A549 (cell line): ENCODE results near the gene ZNF140. TPM values are rescaled to one million over a fixed set of nuclear protein-coding genes. Genes with fewer than 3 reads are reported as not detected.
A peak's percentile ranks its signal among the peaks of the same experiment; 100 is the strongest.

ENCODE experiments used
- ATAC-seq, 2 experiments: fragments of 200-7000 bp in 1 of 2; fragments of >200 bp in 1 of 2; cut with Nextera tagmentation in 1 of 2; cut with Tn5 transposase in 1 of 2; 3 replicates each; pipeline versions ENCODE4 v1.8.0 to v1.9.1; 2018 to 2020; ENCODE audit warnings: mild to moderate bottlenecking in 1 of 2, moderate library complexity in 1 of 2
- CTCF ChIA-PET: fragments of 300-600 bp; sonication (Branson Sonifier 250); formaldehyde crosslinking; extraction: SDS; loops from one replicate; lab custom pipeline; 2021; ENCODE audit warnings: antibody characterized with exemption, inconsistent platforms; lab: Yijun Ruan, JAX
- POLR2A ChIA-PET: fragments of 350-600 bp; formaldehyde crosslinking; extraction: SDS; loops from one replicate; lab custom pipeline; 2021; ENCODE audit warnings: antibody characterized with exemption, inconsistent platforms; lab: Yijun Ruan, JAX
- DNase-seq, 2 experiments: peaks; one replicate each; pipeline versions ENCODE4 v3.0.0 to v3.0.0-alpha.2; 2011 to 2016; ENCODE audit warnings: low read depth in 1 of 2, low spot score in 1 of 2
- FAIRE-seq: peaks from 2 replicates; lab custom pipeline; 2011; peaks lifted over from hg19 to GRCh38; lab: Jason Lieb, UNC
- H3K27ac ChIP-seq, 2 experiments: fragments of >200 bp; sonication (Bioruptor Twin); formaldehyde crosslinking; 3 replicates each; pipeline ENCODE4 v1.5.1; 2016 to 2017
- H3K4me1 ChIP-seq: fragments of >200 bp; sonication (Bioruptor Twin); formaldehyde crosslinking; 3 replicates; pipeline ENCODE4 v1.6.1; 2016
- H3K4me2 ChIP-seq: fragments of >200 bp; sonication (Bioruptor Twin); formaldehyde crosslinking; 3 replicates; pipeline ENCODE4 v1.6.1; 2016
- H3K4me3 ChIP-seq: fragments of >200 bp; sonication (Bioruptor Twin); formaldehyde crosslinking; 3 replicates; pipeline ENCODE4 v1.5.1; 2016
- H3K9me3 ChIP-seq: fragments of >200 bp; sonication (Bioruptor Twin); formaldehyde crosslinking; 3 replicates; pipeline ENCODE4 v1.6.1; 2016
- BHLHE40 ChIP-seq: IDR thresholded peaks from 2 replicates; pipeline ENCODE4 v1.6.1; 2012; ENCODE audit warnings: low read depth, low read length, inconsistent platforms
- CEBPB ChIP-seq, 2 experiments: fragments of >200 bp in 1 of 2; sonication (Bioruptor Twin) in 1 of 2; formaldehyde crosslinking in 1 of 2; IDR thresholded peaks; 2 replicates each; pipeline ENCODE4 v1.6.1; 2012 to 2016
- CHD2 ChIP-seq: fragments of 150-350 bp; IDR thresholded peaks from 2 replicates; pipeline ENCODE4 v1.6.1; 2014; ENCODE audit warnings: low read length; ENCODE audit not compliant: partially characterized antibody
- HOXB13 ChIP-seq: fragments of 250-450 bp; sonication (Bioruptor Pico); IDR thresholded peaks from 2 replicates; pipeline ENCODE4 v1.5.0; 2020; ENCODE audit warnings: low read depth, mild to moderate bottlenecking, moderate library complexity
- HOXB5 ChIP-seq: fragments of 250-450 bp; sonication (Bioruptor Pico); IDR thresholded peaks from 2 replicates; pipeline ENCODE4 v1.5.0; 2020; ENCODE audit warnings: mild to moderate bottlenecking, moderate library complexity
- JUN ChIP-seq, 2 experiments: fragments of >200 bp; sonication (Bioruptor Twin); formaldehyde crosslinking; IDR thresholded peaks; 2 replicates in 1 of 2; 3 replicates in 1 of 2; pipeline ENCODE4 v1.6.1; 2016 to 2017
- MAFK ChIP-seq: fragments of 450-650 bp; IDR thresholded peaks from 2 replicates; pipeline ENCODE4 v1.6.1; 2014; ENCODE audit not compliant: partially characterized antibody
- MYC ChIP-seq: IDR thresholded peaks from 2 replicates; pipeline ENCODE4 v1.6.1; 2012; ENCODE audit warnings: mild to moderate bottlenecking, inconsistent platforms, low read length, improper control_type of control experiment, borderline replicate concordance
- NPAS2 ChIP-seq: fragments of 250-450 bp; sonication (Bioruptor Pico); IDR thresholded peaks from 2 replicates; pipeline ENCODE4 v1.8.0; 2022; ENCODE audit warnings: mild to moderate bottlenecking, moderate library complexity, borderline replicate concordance
- PHF8 ChIP-seq: fragments of 200-600 bp; sonication (generic); IDR thresholded peaks from 2 replicates; pipeline ENCODE4 v1.6.1; 2016; ENCODE audit warnings: low read depth, mild to moderate bottlenecking, antibody characterized with exemption, moderate library complexity, borderline replicate concordance
- POLR2A ChIP-seq: IDR thresholded peaks from 2 replicates; pipeline ENCODE4 v1.6.1; 2012; ENCODE audit warnings: mild to moderate bottlenecking, low read length
- POLR2AphosphoS2 ChIP-seq: conservative IDR thresholded peaks from 2 replicates; pipeline ENCODE4 v1.6.1; 2012; ENCODE audit warnings: low read length, improper control_type of control experiment, inconsistent platforms
- RAD21 ChIP-seq, 2 experiments: fragments of >200 bp in 1 of 2; sonication (Bioruptor Twin) in 1 of 2; formaldehyde crosslinking in 1 of 2; IDR thresholded peaks in 1 of 2; conservative IDR thresholded peaks in 1 of 2; 2 replicates in 1 of 2; 3 replicates in 1 of 2; pipeline ENCODE4 v1.6.1; 2012 to 2018; ENCODE audit warnings: inconsistent platforms in 1 of 2
- RNF2 ChIP-seq: fragments of 200-600 bp; sonication (generic); IDR thresholded peaks from 2 replicates; pipeline ENCODE4 v1.6.1; 2016; ENCODE audit warnings: low read depth, mild to moderate bottlenecking, antibody characterized with exemption, moderate library complexity, borderline replicate concordance
- TP53 ChIP-seq: fragments of 250-450 bp; sonication (Bioruptor Pico); IDR thresholded peaks from 2 replicates; pipeline ENCODE4 v1.5.0; 2021; ENCODE audit warnings: mild to moderate bottlenecking, moderate library complexity
- WGBS: methylation state at CpG from one replicate; pipeline ENCODE4 v1.1.6; 2017; ENCODE audit errors: missing lambda C conversion rate; 5-methylcytosine and 5-hydroxymethylcytosine counted together
- polyA plus RNA-seq, 4 experiments: library from polyadenylated mRNA; depleted of rRNA in 3 of 4; stranded (reverse); fragments of >200 nt; fragmentation: RNase III in 1 of 4; extraction: RNeasy Plus Mini Kit Qiagen cat#74134 plus additional on column Dnase treatment in 1 of 4; gene quantifications; 2 replicates in 3 of 4; 3 replicates in 1 of 4; pipeline ENCODE4 v1.2.3, GENCODE V29; 2011 to 2017
- TF ChIP-seq, protein P1 (sequence below): IDR thresholded peaks from 2 replicates; pipeline ENCODE4 v1.6.1; 2012
- TF ChIP-seq, protein P2 (sequence below): fragments of >200 bp; sonication (Bioruptor Twin); formaldehyde crosslinking; IDR thresholded peaks from 3 replicates; pipeline ENCODE4 v1.6.1; 2016
- TF ChIP-seq, protein P3 (sequence below): fragments of 450-650 bp; IDR thresholded peaks from 2 replicates; pipeline ENCODE4 v1.6.1; 2014; ENCODE audit warnings: antibody characterized with exemption
- TF ChIP-seq, protein P4 (sequence below): fragments of 150-350 bp; IDR thresholded peaks from 2 replicates; pipeline ENCODE4 v1.6.1; 2014; ENCODE audit warnings: low read depth, mild to moderate bottlenecking, low read length
- TF ChIP-seq, protein P5 (sequence below): fragments of 200-600 bp; sonication (generic); IDR thresholded peaks from 2 replicates; pipeline ENCODE4 v1.6.1; 2016; ENCODE audit warnings: antibody characterized with exemption, mild to moderate bottlenecking, moderate library complexity
- TF ChIP-seq, protein P6 (sequence below): IDR thresholded peaks from 2 replicates; pipeline ENCODE4 v1.6.1; 2012; ENCODE audit warnings: low read depth, borderline replicate concordance

The ZNF140 gene
- polyA plus RNA-seq, 2 of the 4 experiments (the other 2 are of a cell fraction), result 8.8 to 22.8 TPM

DNA sequence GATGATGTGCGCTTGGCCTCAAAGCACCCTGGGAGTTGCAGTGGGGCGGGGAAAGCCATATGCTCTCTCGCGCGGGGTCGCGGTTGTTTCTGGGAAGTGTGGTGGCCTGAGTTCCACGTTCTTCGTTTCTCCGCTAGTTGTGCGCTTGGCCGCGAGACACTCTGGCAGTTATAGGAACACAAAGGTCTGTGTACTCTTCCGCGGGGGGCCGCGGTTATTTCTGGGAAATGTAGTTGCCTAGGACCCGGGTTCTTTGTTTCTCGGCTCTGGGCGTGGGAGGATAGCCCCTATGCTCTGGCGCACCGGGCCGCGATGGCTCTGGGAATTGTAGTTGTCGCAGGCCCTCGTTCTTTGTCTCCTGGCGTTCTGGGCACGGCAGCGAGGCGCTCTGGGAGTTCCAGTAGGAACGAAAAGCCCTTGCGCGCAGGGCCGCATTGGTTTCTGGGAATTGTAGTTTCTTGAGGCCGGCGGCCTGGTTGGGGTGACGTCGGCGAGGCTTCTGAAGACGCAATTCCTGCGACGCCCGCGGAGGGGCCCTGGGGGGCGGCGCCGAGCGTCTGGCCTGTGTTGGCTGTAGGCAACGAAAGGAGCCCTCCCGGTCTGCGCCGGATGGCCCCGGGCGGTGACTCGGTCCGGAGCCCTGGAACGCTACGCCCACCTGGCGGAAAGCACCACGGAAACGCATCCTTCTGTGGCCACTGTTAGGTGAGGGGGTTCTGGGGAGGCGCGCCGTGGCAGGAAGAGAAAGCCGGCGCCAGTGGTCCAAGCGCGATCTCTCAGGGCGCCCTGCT is at the start of gene ZNF140 (continued):
- TF ChIP-seq HOXB5 (CRISPR knock-in tag) (0 out of 2 replicates have a peak, but pooled peaks have one; percentile 26), RAD21 (conservative IDR thresholded peaks at IDR 0.05 in 1 of 2, IDR thresholded peaks at IDR 0.05 in 1 of 2) (peak in 1 of 2 experiments; percentile 10; a peak in 1 of 5 replicates), MAFK (no peak), RNF2 (no peak), TP53 (CRISPR knock-in tag) (no peak), HOXB13 (CRISPR knock-in tag) (no peak), POLR2AphosphoS2 (no peak), NPAS2 (CRISPR knock-in tag) (no peak)

DNA sequence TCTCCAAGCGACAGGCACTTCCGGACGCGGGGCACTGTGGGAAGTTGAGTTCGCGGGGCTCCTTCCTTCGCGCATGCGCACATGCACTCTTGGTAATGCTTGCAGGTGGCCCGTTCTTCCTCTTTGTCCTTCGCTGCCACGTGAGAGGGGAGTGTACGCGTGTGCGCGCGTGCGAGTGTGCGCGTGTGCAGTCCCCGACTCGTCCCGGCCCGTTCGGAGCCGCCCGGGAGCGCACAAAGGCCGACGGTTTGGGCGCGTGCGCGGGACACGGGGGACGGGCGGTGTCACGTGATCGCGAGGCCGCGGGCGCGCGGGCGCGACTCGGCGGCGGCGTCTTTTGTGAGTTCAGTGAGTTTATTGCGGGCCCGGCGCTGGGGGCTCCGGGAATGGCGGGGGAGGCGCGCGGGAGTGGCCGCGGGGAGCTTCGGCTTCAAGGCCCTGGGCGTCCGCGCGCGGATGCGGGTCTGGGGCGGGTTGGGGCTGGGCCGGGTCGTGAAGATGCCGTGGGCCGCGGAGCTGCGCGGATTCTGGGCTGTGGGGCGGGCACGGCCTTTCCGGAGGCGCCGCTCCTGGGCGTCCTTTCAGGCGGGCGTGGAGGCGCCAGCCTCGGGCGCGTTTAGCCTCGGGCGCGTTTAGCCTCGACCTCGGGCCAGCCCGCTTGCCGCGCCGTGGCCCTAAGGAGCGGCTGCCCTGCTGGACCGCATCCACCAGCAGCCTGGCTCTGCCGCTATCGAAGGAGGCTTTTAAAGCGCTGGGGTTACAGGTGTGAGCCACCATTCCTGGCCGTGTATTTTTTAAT is 43.3 kb upstream of the ZNF140 start, which contains the start of gene ZNF84:
TSS of gene ZNF84 (plus strand) at position 303 of the 799 bp plus-strand sequence. CDS start 3,959 bp downstream, outside the sequence.
- DNase-seq (peak; percentile 86 to 99), FAIRE-seq (peak; percentile 18), ATAC-seq (peak; percentile 97 to 98)
- peak within 1 kb of the TSS; percentile 67 for H3K4me2 ChIP-seq
- ChIA-PET CTCF (no interaction called here), POLR2A (interaction anchor here (0.9 to 1.1 kb wide), 2 partner anchors 50 to 93 kb away, joined by 3 to 4 read pairs; partner anchors contain the start of genes ZNF10 and ZNF891)
- 1% methylated on average over 37 of the region's 103 CpGs for WGBS
- H3K27ac ChIP-seq, result peak within 1 kb of the TSS; percentile 91 to 97
- peaks cover 89% of the 10 kb centered on the region for H3K9me3 ChIP-seq
- H3K4me1 ChIP-seq, result no peaks in the 10 kb centered on the region
- peak; percentile 74 for TF ChIP-seq PHF8
- TF ChIP-seq JUN (IDR thresholded peaks at IDR 0.05), result peak; percentile 58 to 85; a peak in 3 of 5 replicates
- TF ChIP-seq MYC, result peak; percentile 96
- peak; percentile 54 for TF ChIP-seq POLR2A
- TF ChIP-seq MAFK, result no peak
- TF ChIP-seq, protein P1, sequence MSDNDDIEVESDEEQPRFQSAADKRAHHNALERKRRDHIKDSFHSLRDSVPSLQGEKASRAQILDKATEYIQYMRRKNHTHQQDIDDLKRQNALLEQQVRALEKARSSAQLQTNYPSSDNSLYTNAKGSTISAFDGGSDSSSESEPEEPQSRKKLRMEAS, result peak; percentile 98
- TF ChIP-seq TP53 (CRISPR knock-in tag), result no peak
- peak; percentile 60; the same call in 1 of the 2 replicates for TF ChIP-seq HOXB5 (CRISPR knock-in tag)
- peak; percentile 96 for TF ChIP-seq NPAS2 (CRISPR knock-in tag)
- TF ChIP-seq, protein P2, sequence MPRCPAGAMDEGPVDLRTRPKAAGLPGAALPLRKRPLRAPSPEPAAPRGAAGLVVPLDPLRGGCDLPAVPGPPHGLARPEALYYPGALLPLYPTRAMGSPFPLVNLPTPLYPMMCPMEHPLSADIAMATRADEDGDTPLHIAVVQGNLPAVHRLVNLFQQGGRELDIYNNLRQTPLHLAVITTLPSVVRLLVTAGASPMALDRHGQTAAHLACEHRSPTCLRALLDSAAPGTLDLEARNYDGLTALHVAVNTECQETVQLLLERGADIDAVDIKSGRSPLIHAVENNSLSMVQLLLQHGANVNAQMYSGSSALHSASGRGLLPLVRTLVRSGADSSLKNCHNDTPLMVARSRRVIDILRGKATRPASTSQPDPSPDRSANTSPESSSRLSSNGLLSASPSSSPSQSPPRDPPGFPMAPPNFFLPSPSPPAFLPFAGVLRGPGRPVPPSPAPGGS, result peak; percentile 84; the same call in 2 of the 3 replicates
- TF ChIP-seq, protein P3, sequence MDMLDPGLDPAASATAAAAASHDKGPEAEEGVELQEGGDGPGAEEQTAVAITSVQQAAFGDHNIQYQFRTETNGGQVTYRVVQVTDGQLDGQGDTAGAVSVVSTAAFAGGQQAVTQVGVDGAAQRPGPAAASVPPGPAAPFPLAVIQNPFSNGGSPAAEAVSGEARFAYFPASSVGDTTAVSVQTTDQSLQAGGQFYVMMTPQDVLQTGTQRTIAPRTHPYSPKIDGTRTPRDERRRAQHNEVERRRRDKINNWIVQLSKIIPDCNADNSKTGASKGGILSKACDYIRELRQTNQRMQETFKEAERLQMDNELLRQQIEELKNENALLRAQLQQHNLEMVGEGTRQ, result peak; percentile 96
- no peak for TF ChIP-seq CEBPB (IDR thresholded peaks at IDR 0.05)
- TF ChIP-seq BHLHE40, result peak; percentile 79
- TF ChIP-seq, protein P4, sequence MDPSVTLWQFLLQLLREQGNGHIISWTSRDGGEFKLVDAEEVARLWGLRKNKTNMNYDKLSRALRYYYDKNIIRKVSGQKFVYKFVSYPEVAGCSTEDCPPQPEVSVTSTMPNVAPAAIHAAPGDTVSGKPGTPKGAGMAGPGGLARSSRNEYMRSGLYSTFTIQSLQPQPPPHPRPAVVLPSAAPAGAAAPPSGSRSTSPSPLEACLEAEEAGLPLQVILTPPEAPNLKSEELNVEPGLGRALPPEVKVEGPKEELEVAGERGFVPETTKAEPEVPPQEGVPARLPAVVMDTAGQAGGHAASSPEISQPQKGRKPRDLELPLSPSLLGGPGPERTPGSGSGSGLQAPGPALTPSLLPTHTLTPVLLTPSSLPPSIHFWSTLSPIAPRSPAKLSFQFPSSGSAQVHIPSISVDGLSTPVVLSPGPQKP, result 0 out of 2 replicates have a peak, but pooled peaks have one; percentile 15
- TF ChIP-seq CHD2, result no peak
- TF ChIP-seq, protein P5, sequence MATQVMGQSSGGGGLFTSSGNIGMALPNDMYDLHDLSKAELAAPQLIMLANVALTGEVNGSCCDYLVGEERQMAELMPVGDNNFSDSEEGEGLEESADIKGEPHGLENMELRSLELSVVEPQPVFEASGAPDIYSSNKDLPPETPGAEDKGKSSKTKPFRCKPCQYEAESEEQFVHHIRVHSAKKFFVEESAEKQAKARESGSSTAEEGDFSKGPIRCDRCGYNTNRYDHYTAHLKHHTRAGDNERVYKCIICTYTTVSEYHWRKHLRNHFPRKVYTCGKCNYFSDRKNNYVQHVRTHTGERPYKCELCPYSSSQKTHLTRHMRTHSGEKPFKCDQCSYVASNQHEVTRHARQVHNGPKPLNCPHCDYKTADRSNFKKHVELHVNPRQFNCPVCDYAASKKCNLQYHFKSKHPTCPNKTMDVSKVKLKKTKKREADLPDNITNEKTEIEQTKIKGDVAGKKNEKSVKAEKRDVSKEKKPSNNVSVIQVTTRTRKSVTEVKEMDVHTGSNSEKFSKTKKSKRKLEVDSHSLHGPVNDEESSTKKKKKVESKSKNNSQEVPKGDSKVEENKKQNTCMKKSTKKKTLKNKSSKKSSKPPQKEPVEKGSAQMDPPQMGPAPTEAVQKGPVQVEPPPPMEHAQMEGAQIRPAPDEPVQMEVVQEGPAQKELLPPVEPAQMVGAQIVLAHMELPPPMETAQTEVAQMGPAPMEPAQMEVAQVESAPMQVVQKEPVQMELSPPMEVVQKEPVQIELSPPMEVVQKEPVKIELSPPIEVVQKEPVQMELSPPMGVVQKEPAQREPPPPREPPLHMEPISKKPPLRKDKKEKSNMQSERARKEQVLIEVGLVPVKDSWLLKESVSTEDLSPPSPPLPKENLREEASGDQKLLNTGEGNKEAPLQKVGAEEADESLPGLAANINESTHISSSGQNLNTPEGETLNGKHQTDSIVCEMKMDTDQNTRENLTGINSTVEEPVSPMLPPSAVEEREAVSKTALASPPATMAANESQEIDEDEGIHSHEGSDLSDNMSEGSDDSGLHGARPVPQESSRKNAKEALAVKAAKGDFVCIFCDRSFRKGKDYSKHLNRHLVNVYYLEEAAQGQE, result no peak
- TF ChIP-seq, protein P6, sequence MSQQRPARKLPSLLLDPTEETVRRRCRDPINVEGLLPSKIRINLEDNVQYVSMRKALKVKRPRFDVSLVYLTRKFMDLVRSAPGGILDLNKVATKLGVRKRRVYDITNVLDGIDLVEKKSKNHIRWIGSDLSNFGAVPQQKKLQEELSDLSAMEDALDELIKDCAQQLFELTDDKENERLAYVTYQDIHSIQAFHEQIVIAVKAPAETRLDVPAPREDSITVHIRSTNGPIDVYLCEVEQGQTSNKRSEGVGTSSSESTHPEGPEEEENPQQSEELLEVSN, result peak; percentile 88
- TF ChIP-seq, all 56 proteins: peak for 12
- H3K4me3 ChIP-seq, result peak within 1 kb of the TSS; percentile 83
